Ovary (tissue), 9 donors: ENCODE results near the gene SKA2. TPM values are rescaled to one million over a fixed set of nuclear protein-coding genes. Genes with fewer than 3 reads are reported as not detected.
"Not testable (repeated sequence)": the region's sequence is repeated elsewhere in the genome, so short reads cannot be mapped to it uniquely, and the experiment has no call there.

Source experiments
- DNase-seq, 5 donors: peaks; one replicate each; pipeline ENCODE4 v3.0.0-alpha.2; 2019 to 2020
- H3K27ac ChIP-seq, 2 donors: fragments of 200-600 bp; one replicate each; pipeline versions ENCODE4 v1.5.1 to v1.8.0; 2019 to 2022
- H3K27me3 ChIP-seq: fragments of 200-600 bp; one replicate; pipeline ENCODE4 v1.8.0; 2022
- H3K36me3 ChIP-seq: fragments of 200-600 bp; sonication (generic); one replicate; pipeline ENCODE4 v1.5.1; 2019
- H3K4me1 ChIP-seq: one replicate; pipeline ENCODE4 v1.8.1; 2013; ENCODE audit warnings: mild to moderate bottlenecking, moderate library complexity; ENCODE audit not compliant: insufficient read depth
- H3K4me3 ChIP-seq: fragments of 200-600 bp; sonication (generic); one replicate; pipeline ENCODE4 v1.5.1; 2017
- H3K9me3 ChIP-seq, 2 donors: fragments of 200-600 bp in 1 of 2; sonication (generic) in 1 of 2; one replicate each; pipeline versions ENCODE4 v1.5.1 to v1.8.1; 2013 to 2019; ENCODE audit warnings: mild to moderate bottlenecking in 1 of 2, moderate library complexity in 1 of 2
- CTCF ChIP-seq, 3 donors: fragments of 450-650 bp in 2 of 3; fragments of 200-600 bp in 1 of 3; IDR thresholded peaks; one replicate each; pipeline versions ENCODE4 v1.5.1 to v1.8.0; 2016 to 2022; ENCODE audit warnings: antibody characterized with exemption in 3 of 3, mild to moderate bottlenecking in 1 of 3
- EP300 ChIP-seq: sonication (generic); formaldehyde crosslinking; IDR thresholded peaks from one replicate; pipeline ENCODE4 v1.6.1; 2017; ENCODE audit warnings: antibody characterized with exemption
- POLR2A ChIP-seq: fragments of 450-650 bp; IDR thresholded peaks from one replicate; pipeline ENCODE4 v1.6.1; 2017; ENCODE audit warnings: antibody characterized with exemption, mild to moderate bottlenecking, moderate library complexity
- WGBS, 3 donors: extraction: QIAGEN DNeasy Blood & Tissue Kit in 1 of 3; methylation state at CpG; one replicate each; pipeline versions ENCODE4 v1.1.5 to v1.1.7; 2013 to 2017; 5-methylcytosine and 5-hydroxymethylcytosine counted together
- intact Hi-C, 4 donors: fragments of 100-400 bp; cut with DNase I; formaldehyde crosslinking; loops; one replicate each; pipeline versions ENCODE4 v1.11.0 to v1.15.1; 2022 to 2023
- polyA plus RNA-seq, 2 donors: library from polyadenylated mRNA; stranded (reverse); fragments of 200-250 nt in 1 of 2; fragments of 350-450 nt in 1 of 2; fragmentation: Illumina TruSeq in 1 of 2; extraction: RNeasy Lipid Tissue Mini Kit (QIAGEN cat#74804) in 1 of 2; gene quantifications; one replicate each; pipeline ENCODE4 v1.2.3, GENCODE V29; 2013 to 2014
- total RNA-seq, 7 donors: library from RNA; depleted of rRNA in 2 of 7; stranded (reverse); fragments of >200 nt in 2 of 7; fragmentation: NEBNext Ultra II Directional in 3 of 7; extraction: Animal tissue kit (Norgen Biotek cat#: 25700) in 3 of 7; gene quantifications; one replicate each; pipeline versions ENCODE4 v1.1.0 to v1.2.4, GENCODE V29; 2016 to 2023
- donor health status: DM: no; HTN: no; CAD: no; lungs with moderate emphysema.
- donor health status: DM: no; HTN: no; CAD: no.
- donor health status: Bipolar disorder and iron deficiency.
- donor health status: DM: yes; HTN: yes; CAD: no.
- donor health status: DM: no; HTN: no; CAD: no.
- donor health status: DM: yes; HTN: yes; CAD: no.

SKA2 gene
- total and polyA plus RNA-seq, 9 donors: 15.1 to 50.0 (median 25.5) TPM

DNA sequence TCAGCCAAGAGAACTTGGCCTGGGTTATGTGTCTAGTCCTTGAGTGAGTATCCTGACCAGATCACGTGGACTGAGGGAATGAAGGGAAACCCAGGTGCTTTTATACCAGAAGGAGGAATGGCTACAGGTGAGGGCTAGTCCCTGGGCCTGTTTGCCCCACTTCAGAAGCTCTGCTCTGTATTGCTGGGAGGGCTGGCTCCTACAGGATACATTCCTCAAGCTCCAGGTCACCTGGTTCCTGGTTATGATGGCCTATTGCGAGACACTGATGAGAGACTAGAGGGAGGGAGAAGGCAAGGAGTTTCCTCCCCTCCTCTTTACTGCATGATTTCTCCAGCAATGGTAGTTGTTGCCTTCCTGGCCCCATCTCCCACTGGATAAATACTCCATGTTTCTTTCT, 35.8 kb upstream of the SKA2 start:
- Histone ChIP-seq H3K27me3 (no peaks in the 10 kb centered on the region), H3K4me3 (no peak overlapping the region), H3K9me3 (no peaks in the 10 kb centered on the region), H3K27ac (no peak overlapping the region), H3K36me3 (no peaks in the 10 kb centered on the region), H3K4me1 (no peaks in the 10 kb centered on the region)
- intact Hi-C loops: no loop called here
- DNase-seq: no peak
- 75 to 82% (median 77%) methylated on average over 2 of the region's 2 CpGs for WGBS, 3 donors
- TF ChIP-seq EP300: no peak
- no peak for TF ChIP-seq CTCF (IDR thresholded peaks at IDR 0.05)
- no peak for TF ChIP-seq POLR2A

DNA sequence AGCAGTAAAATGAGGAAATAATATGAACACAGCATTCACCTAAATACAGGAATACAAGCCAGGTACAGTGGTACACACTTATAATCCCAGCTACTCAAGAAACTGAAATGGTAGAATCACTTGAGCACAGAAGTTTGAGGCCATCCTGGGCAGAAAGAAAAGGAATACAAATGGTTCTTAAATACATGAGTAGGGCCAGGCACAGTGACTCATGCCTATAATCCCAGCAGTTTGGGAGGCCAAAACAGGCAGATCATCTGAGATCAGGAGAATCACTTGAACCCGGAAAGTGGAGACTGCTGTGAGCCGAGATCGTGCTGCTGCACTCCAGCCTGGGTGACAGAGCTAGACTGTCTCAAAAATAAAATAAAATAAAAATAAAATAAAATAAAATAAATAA, 31.9 kb upstream of the SKA2 start:
- intact Hi-C loops: no loop called here
- H3K27ac ChIP-seq: no peak overlapping the region
- WGBS, 3 donors: 96 to 99% (median 99%) methylated on average over 3 of the region's 3 CpGs
- no peak for DNase-seq
- H3K4me3 ChIP-seq: no peak overlapping the region
- TF ChIP-seq POLR2A (no peak), CTCF (IDR thresholded peaks at IDR 0.05) (no peak), EP300 (no peak)
- H3K4me1 ChIP-seq: no peaks in the 10 kb centered on the region
- H3K27me3 ChIP-seq: no peaks in the 10 kb centered on the region
- H3K9me3 ChIP-seq: no peaks in the 10 kb centered on the region
- no peaks in the 10 kb centered on the region for H3K36me3 ChIP-seq

DNA sequence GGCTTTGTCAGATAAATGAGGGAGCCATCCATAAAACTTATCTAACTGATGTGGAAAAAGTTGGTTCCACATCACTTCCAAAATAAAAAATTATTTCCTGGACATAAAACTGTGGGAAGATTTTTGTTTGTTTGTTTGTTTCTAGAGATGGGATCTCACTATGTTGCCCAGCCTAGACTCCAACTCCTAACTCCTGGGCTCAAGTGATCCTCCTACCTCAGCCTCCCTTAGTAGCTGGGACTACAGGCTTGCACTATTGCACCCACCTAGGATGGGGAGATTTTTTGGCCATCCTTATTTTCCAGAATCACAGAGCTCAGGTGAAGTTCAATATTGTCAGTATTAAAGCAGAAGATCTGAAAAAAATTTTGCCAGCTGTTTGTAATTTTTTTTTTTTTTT, 31.0 kb upstream of the SKA2 start:
- no peak overlapping the region for H3K4me3 ChIP-seq
- H3K9me3 ChIP-seq: no peaks in the 10 kb centered on the region
- intact Hi-C loops: no loop called here
- H3K27me3 ChIP-seq: no peaks in the 10 kb centered on the region
- no peak for TF ChIP-seq CTCF (IDR thresholded peaks at IDR 0.05)
- TF ChIP-seq POLR2A: no peak
- no peak for TF ChIP-seq EP300
- DNase-seq: no peak
- no peak overlapping the region for H3K27ac ChIP-seq
- H3K4me1 ChIP-seq: no peaks in the 10 kb centered on the region
- H3K36me3 ChIP-seq: no peaks in the 10 kb centered on the region

DNA sequence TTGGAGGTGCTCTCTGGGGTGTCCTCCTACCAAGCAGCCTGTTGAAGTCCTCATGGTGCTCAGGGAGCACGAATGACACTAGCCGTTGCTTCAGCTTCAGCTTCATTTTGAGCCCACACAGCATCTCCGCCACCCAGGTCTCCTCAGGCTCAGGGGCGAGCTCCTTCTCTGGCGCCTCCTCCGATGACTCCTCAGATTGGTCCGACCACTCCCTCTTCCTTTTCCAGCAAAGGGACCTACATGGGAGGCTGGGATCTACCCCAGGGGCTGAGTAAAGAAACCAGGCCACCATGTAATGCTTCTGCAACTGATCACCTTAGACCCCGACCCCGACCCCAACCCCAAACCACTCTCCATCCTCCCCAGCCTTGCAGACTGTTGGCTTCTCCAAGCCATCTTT, 26.5 kb upstream of the SKA2 start:
- no peak for DNase-seq
- WGBS, 3 donors: 94 to 98% (median 96%) methylated on average over 9 of the region's 9 CpGs
- intact Hi-C loops: no loop called here
- H3K4me1 ChIP-seq: no peaks in the 10 kb centered on the region
- no peaks in the 10 kb centered on the region for H3K9me3 ChIP-seq
- no peaks in the 10 kb centered on the region for H3K36me3 ChIP-seq
- no peak overlapping the region for H3K27ac ChIP-seq
- TF ChIP-seq POLR2A (no peak), EP300 (no peak), CTCF (IDR thresholded peaks at IDR 0.05) (no peak)
- no peak overlapping the region for H3K4me3 ChIP-seq
- H3K27me3 ChIP-seq: no peaks in the 10 kb centered on the region

GRCh38 chr17:59180626-59181025, 25.6 kb upstream of the SKA2 start:
- intact Hi-C loops: no loop called here
- no peaks in the 10 kb centered on the region for H3K9me3 ChIP-seq
- H3K4me3 ChIP-seq: no peak overlapping the region
- WGBS, 3 donors: 97 to 98% (median 98%) methylated on average over 9 of the region's 9 CpGs
- TF ChIP-seq POLR2A (no peak), CTCF (IDR thresholded peaks at IDR 0.05) (no peak), EP300 (no peak)
- no peaks in the 10 kb centered on the region for H3K27me3 ChIP-seq
- no peaks in the 10 kb centered on the region for H3K4me1 ChIP-seq
- DNase-seq: no peak
- H3K36me3 ChIP-seq: no peaks in the 10 kb centered on the region
- H3K27ac ChIP-seq: no peak overlapping the region

DNA sequence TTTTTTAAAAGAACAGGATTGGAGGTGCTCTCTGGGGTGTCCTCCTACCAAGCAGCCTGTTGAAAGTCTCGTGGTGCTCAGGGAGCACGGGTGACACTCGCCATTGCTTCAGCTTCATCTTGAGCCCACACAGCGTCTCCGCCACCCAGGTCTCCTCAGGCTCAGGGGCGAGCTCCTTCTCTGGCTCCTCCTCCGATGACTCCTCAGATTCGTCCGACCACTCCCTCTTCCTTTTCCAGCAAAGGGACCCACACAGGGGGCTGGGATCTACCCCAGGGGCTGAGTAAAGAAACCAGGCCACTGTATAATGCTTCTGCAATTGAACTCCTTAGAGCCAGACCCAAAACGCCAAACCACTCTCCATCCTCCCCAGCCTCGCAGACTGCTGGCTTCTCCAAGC, 24.6 kb upstream of the SKA2 start:
- intact Hi-C loops, H3K9me3 ChIP-seq, H3K36me3 ChIP-seq, H3K4me3 ChIP-seq, H3K4me1 ChIP-seq, DNase-seq, H3K27ac ChIP-seq, H3K27me3 ChIP-seq: not testable (repeated sequence)
- 93 to 95% (median 93%) methylated on average over 11 of the region's 11 CpGs for WGBS, 3 donors
